ENCODE measurements around the gene CASP7.

Gene CASP7

DNA sequence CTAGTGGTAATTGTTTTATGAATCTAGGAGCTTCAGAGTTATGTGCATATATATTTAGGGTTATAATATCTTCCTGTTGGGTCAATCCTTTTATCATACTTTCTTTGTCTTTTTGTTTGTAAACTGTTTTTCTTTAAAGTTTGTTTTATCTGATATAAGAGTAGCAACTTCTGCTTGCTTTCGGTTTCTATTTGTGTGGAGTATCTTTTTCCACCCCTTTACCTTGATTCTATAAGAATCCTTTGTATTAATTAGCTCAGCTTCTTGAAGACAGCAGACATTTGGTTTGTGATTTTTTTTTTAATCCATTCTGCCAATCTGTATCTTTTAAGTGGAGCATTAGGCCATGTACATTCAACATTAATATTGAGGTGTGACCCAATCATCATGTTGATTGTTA is 9.3 kb downstream of the CASP7 start:
- TF ChIP-seq, protein P1, sequence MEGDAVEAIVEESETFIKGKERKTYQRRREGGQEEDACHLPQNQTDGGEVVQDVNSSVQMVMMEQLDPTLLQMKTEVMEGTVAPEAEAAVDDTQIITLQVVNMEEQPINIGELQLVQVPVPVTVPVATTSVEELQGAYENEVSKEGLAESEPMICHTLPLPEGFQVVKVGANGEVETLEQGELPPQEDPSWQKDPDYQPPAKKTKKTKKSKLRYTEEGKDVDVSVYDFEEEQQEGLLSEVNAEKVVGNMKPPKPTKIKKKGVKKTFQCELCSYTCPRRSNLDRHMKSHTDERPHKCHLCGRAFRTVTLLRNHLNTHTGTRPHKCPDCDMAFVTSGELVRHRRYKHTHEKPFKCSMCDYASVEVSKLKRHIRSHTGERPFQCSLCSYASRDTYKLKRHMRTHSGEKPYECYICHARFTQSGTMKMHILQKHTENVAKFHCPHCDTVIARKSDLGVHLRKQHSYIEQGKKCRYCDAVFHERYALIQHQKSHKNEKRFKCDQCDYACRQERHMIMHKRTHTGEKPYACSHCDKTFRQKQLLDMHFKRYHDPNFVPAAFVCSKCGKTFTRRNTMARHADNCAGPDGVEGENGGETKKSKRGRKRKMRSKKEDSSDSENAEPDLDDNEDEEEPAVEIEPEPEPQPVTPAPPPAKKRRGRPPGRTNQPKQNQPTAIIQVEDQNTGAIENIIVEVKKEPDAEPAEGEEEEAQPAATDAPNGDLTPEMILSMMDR (IDR thresholded peaks at IDR 0.05; ENCODE audit: low read depth, low read length), result no peak
- no peak for DNase-seq (ENCODE audit: extremely low read depth, low read depth)

- TF ChIP-seq, protein P1 (IDR thresholded peaks at IDR 0.05; ENCODE audit: low read depth, low read length), result no peak
- DNase-seq (ENCODE audit: extremely low read depth, low read depth), result no peak
Measured at GRCh38 chr10:113689574-113689973, 9.9 kb downstream of the CASP7 start.

- DNase-seq (ENCODE audit: extremely low read depth, low read depth), result no peak
- TF ChIP-seq, protein P1 (IDR thresholded peaks at IDR 0.05; ENCODE audit: low read depth, low read length), result no peak
Measured at GRCh38 chr10:113690749-113691148, 11.0 kb downstream of the CASP7 start.

DNA sequence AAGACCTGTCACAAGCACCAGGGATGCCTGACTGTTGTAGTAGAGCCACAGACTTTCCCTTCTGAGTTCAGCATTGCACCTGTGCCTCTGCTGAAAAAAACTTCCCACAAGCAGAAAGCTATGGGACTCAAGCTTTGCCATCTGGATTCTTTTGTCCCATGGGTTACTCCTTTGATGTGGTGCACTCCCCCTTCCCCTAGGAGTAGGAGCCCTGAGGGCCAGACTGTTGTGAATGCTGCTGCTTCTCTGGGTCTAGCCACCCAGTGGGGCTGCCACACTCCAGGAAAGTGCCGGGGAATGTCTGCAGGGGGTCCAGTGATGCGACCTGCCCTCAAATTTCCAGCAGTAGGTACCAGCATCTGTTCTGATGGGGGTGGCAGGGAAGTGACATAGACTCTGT is 11.7 kb downstream of the CASP7 start:
- no peak for DNase-seq (ENCODE audit: extremely low read depth, low read depth)
- TF ChIP-seq, protein P1 (IDR thresholded peaks at IDR 0.05; ENCODE audit: low read depth, low read length), result no peak

GRCh38 chr10:113692271-113692670 is 12.6 kb downstream of the CASP7 start:
- TF ChIP-seq, protein P1 (IDR thresholded peaks at IDR 0.05; ENCODE audit: low read depth, low read length), result no peak

GRCh38 chr10:113693348-113693747 is 13.6 kb downstream of the CASP7 start:
- TF ChIP-seq, protein P1 (IDR thresholded peaks at IDR 0.05; ENCODE audit: low read depth, low read length), result no peak
- DNase-seq (ENCODE audit: extremely low read depth, low read depth), result no peak

More at GRCh38 chr10:113692271-113692670, 12.6 kb downstream of the CASP7 start:
- DNase-seq (ENCODE audit: extremely low read depth, low read depth), result no peak

- no peak for DNase-seq (ENCODE audit: extremely low read depth, low read depth)
- TF ChIP-seq, protein P1 (IDR thresholded peaks at IDR 0.05; ENCODE audit: low read depth, low read length), result no peak
Measured at GRCh38 chr10:113695691-113696090, 16.0 kb downstream of the CASP7 start.
